Pons (tissue), 1 donor: Measurements from ENCODE around the gene OR51L1.

Source experiments
- DNase-seq: peaks from one replicate; pipeline ENCODE4 v3.0.0-alpha.2; 2016; ENCODE audit warnings: low spot score

The OR51L1 gene

GRCh38 chr11:5046754-5047330 is 52.2 kb downstream of the OR51L1 start:
- DNase-seq: no peak
